Uterus (tissue), 4 donors: ENCODE results near the gene OR10D3. TPM values are rescaled to one million over a fixed set of nuclear protein-coding genes. Genes with fewer than 3 reads are reported as not detected.

Experiments used
- DNase-seq, 2 donors: peaks; one replicate each; pipeline ENCODE4 v3.0.0-alpha.2; 2019 to 2020
- H3K27ac ChIP-seq, 2 donors: fragments of 200-600 bp; sonication (generic); 1 replicate in 1 of 2; 2 replicates in 1 of 2; pipeline ENCODE4 v1.5.1; 2016 to 2018
- H3K27me3 ChIP-seq, 2 donors: fragments of 200-600 bp; sonication (generic); one replicate each; pipeline ENCODE4 v1.5.1; 2018 to 2019; ENCODE audit warnings: control low read depth in 1 of 2
- H3K36me3 ChIP-seq, 2 donors: fragments of 200-600 bp; sonication (generic); one replicate each; pipeline ENCODE4 v1.5.1; 2019; ENCODE audit warnings: control low read depth in 1 of 2
- H3K4me1 ChIP-seq, 2 donors: fragments of 200-600 bp; sonication (generic); one replicate each; pipeline ENCODE4 v1.5.1; 2018 to 2019; ENCODE audit warnings: control low read depth in 1 of 2
- H3K4me3 ChIP-seq, 2 donors: fragments of 200-600 bp; sonication (generic); 1 replicate in 1 of 2; 2 replicates in 1 of 2; pipeline ENCODE4 v1.5.1; 2018 to 2019; ENCODE audit warnings: mild to moderate bottlenecking in 1 of 2
- H3K9me3 ChIP-seq, 2 donors: fragments of 200-600 bp; sonication (generic); one replicate each; pipeline ENCODE4 v1.5.1; 2019; ENCODE audit warnings: control low read depth in 1 of 2
- POLR2A ChIP-seq, 2 donors: fragments of 450-650 bp; IDR thresholded peaks; one replicate each; pipeline ENCODE4 v1.6.1; 2016; ENCODE audit warnings: antibody characterized with exemption in 2 of 2, mild to moderate bottlenecking in 1 of 2, moderate library complexity in 1 of 2
- intact Hi-C: fragments of 100-400 bp; cut with DNase I; formaldehyde crosslinking; loops from one replicate; pipeline ENCODE4 v1.15.1; 2023; ENCODE audit warnings: low total_unique reads
- total RNA-seq, 4 donors: library from RNA; depleted of rRNA in 3 of 4; stranded (reverse); fragments of >200 nt in 3 of 4; gene quantifications; one replicate each; pipeline versions ENCODE4 v1.1.0 to v1.2.4, GENCODE V29; 2014 to 2023
- TF ChIP-seq, protein P1 (sequence below), 4 experiments: fragments of 200-600 bp in 2 of 4; fragments of 450-650 bp in 2 of 4; sonication (generic) in 2 of 4; IDR thresholded peaks; one replicate each; pipeline ENCODE4 v1.5.1; 2016 to 2019; ENCODE audit warnings: antibody characterized with exemption in 4 of 4, mild to moderate bottlenecking in 2 of 4, moderate library complexity in 1 of 4
- donor health status: DM: yes; HTN: yes; CAD: no.

OR10D3 gene
- total RNA-seq, 4 donors from 2014 or later: not detected

DNA sequence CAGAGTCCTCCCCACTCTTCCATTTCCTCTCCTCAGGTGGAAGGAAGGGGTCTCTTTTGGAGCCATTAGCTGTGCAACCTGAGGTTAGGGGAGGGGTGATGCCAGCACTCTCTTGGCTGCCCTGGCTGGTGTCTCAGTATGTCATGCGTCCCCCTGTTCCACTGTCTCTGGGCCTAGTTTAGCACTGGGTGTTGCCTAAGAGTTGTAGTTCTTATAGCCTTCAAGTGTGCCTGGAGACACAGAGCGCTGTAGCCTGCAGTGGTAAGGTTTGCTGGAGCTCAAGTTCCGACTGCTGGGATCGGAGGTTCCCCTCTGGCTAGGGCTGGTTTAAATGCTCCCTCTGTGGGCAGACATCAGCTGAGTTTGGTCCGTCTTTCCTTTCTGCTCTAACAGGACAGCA lies 20.9 kb downstream of the OR10D3 start:
- H3K4me3 ChIP-seq: no peak overlapping the region
- intact Hi-C loops: no loop called here
- no peaks in the 10 kb centered on the region for H3K9me3 ChIP-seq
- H3K36me3 ChIP-seq: no peaks in the 10 kb centered on the region
- no peaks in the 10 kb centered on the region for H3K4me1 ChIP-seq
- no peak for DNase-seq
- no peaks in the 10 kb centered on the region for H3K27me3 ChIP-seq
- no peak overlapping the region for H3K27ac ChIP-seq
- TF ChIP-seq, protein P1, sequence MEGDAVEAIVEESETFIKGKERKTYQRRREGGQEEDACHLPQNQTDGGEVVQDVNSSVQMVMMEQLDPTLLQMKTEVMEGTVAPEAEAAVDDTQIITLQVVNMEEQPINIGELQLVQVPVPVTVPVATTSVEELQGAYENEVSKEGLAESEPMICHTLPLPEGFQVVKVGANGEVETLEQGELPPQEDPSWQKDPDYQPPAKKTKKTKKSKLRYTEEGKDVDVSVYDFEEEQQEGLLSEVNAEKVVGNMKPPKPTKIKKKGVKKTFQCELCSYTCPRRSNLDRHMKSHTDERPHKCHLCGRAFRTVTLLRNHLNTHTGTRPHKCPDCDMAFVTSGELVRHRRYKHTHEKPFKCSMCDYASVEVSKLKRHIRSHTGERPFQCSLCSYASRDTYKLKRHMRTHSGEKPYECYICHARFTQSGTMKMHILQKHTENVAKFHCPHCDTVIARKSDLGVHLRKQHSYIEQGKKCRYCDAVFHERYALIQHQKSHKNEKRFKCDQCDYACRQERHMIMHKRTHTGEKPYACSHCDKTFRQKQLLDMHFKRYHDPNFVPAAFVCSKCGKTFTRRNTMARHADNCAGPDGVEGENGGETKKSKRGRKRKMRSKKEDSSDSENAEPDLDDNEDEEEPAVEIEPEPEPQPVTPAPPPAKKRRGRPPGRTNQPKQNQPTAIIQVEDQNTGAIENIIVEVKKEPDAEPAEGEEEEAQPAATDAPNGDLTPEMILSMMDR (IDR thresholded peaks at IDR 0.05): no peak
- TF ChIP-seq POLR2A (IDR thresholded peaks at IDR 0.05): no peak

- TF ChIP-seq, protein P1 (IDR thresholded peaks at IDR 0.05): no peak
- TF ChIP-seq POLR2A (IDR thresholded peaks at IDR 0.05): no peak
- no peaks in the 10 kb centered on the region for H3K9me3 ChIP-seq
- H3K4me3 ChIP-seq: no peak overlapping the region
- intact Hi-C loops: no loop called here
- no peaks in the 10 kb centered on the region for H3K27me3 ChIP-seq
- H3K4me1 ChIP-seq: no peaks in the 10 kb centered on the region
- no peak overlapping the region for H3K27ac ChIP-seq
- no peaks in the 10 kb centered on the region for H3K36me3 ChIP-seq
- no peak for DNase-seq
These were observed 24.1 kb downstream of the OR10D3 start for GRCh38 chr11:124207102-124207792.

GRCh38 chr11:124209824-124210357 lies 26.7 kb downstream of the OR10D3 start:
- Histone ChIP-seq H3K36me3 (no peaks in the 10 kb centered on the region), H3K9me3 (peaks cover 0 to 3% of the 10 kb centered on the region in 2 donors), H3K4me1 (no peaks in the 10 kb centered on the region), H3K27me3 (no peaks in the 10 kb centered on the region), H3K4me3 (no peak overlapping the region), H3K27ac (no peak overlapping the region)
- no peak for DNase-seq
- intact Hi-C loops: no loop called here
- TF ChIP-seq POLR2A (IDR thresholded peaks at IDR 0.05): no peak
- TF ChIP-seq, protein P1 (IDR thresholded peaks at IDR 0.05): no peak

DNA sequence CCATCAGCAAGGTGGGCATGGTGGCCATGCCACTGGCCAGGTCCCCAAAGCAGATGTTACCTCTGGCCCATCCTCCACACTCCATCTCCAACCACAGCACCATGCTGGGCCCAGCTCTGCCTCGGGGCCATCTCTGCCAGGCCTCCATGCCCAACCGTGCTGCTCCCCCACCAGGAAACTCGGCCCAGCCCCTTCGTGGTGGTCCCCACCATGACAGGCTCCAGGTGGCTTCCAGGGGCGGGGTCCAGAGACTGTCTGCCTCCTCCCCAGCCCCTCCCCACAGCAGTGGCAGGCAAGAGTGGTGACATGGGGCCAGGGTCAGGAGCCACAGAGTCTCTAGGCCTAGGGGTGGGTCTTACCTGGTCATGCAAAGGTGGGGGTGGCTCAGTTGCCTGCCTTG lies 27.3 kb downstream of the OR10D3 start:
- TF ChIP-seq, protein P1 (IDR thresholded peaks at IDR 0.05): no peak
- no peak for TF ChIP-seq POLR2A (IDR thresholded peaks at IDR 0.05)
- H3K36me3 ChIP-seq: no peaks in the 10 kb centered on the region
- H3K4me1 ChIP-seq: no peaks in the 10 kb centered on the region
- no peak overlapping the region for H3K27ac ChIP-seq
- H3K9me3 ChIP-seq: peaks cover 0 to 3% of the 10 kb centered on the region in 2 donors
- intact Hi-C loops: no loop called here
- no peak overlapping the region for H3K4me3 ChIP-seq
- no peak for DNase-seq
- no peaks in the 10 kb centered on the region for H3K27me3 ChIP-seq

GRCh38 chr11:124211321-124211720 lies 28.2 kb downstream of the OR10D3 start:
- no peak for TF ChIP-seq POLR2A (IDR thresholded peaks at IDR 0.05)
- TF ChIP-seq, protein P1 (IDR thresholded peaks at IDR 0.05): no peak
- intact Hi-C loops: no loop called here
- no peaks in the 10 kb centered on the region for H3K36me3 ChIP-seq
- H3K4me1 ChIP-seq: no peaks in the 10 kb centered on the region
- DNase-seq: no peak
- H3K4me3 ChIP-seq: no peak overlapping the region
- no peaks in the 10 kb centered on the region for H3K27me3 ChIP-seq
- no peak overlapping the region for H3K27ac ChIP-seq
- peaks cover 0 to 3% of the 10 kb centered on the region in 2 donors for H3K9me3 ChIP-seq
